ENCODE measurements around the gene WASF2.

- no peak for TF ChIP-seq CTCF (IDR thresholded peaks at IDR 0.05; ENCODE audit: borderline replicate concordance, extremely low read depth, low read length, poor library complexity, severe bottlenecking)
- no peak for TF ChIP-seq EZH2 (IDR thresholded peaks at IDR 0.05; ENCODE audit: borderline replicate concordance, low read depth, low read length, severe bottlenecking)
Observed at GRCh38 chr1:27436204-27437159, 53.5 kb downstream of the WASF2 start.

All from DND-41 (cell line).